Measurements from ENCODE around the gene OSBPL1A. TPM values are rescaled to one million over a fixed set of nuclear protein-coding genes. Genes with fewer than 3 reads are reported as not detected.

Gene OSBPL1A
- polyA plus RNA-seq, 2 of the 4 experiments (the other 2 are of a cell fraction): 10.5 to 22.1 TPM

DNA sequence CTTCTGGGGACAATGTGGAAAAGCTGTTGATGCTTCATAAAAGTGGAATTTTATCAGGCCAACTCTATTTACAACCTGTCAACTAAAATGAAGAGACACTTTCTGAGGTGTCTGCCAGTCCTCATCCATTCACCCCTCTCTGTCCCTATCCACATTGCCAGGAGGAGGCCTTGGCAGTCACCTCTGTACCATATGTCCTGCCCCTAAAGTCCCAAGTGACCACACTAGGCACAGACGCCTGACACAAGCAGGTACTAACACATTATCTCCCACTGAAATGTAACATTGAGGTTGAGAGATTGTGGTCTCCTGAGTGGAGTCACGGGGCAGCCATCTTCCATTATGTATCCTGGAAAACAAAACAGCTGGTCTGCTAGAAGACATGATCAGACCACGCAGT, 71.4 kb downstream of the OSBPL1A start (continued):
- TF ChIP-seq, protein P1, sequence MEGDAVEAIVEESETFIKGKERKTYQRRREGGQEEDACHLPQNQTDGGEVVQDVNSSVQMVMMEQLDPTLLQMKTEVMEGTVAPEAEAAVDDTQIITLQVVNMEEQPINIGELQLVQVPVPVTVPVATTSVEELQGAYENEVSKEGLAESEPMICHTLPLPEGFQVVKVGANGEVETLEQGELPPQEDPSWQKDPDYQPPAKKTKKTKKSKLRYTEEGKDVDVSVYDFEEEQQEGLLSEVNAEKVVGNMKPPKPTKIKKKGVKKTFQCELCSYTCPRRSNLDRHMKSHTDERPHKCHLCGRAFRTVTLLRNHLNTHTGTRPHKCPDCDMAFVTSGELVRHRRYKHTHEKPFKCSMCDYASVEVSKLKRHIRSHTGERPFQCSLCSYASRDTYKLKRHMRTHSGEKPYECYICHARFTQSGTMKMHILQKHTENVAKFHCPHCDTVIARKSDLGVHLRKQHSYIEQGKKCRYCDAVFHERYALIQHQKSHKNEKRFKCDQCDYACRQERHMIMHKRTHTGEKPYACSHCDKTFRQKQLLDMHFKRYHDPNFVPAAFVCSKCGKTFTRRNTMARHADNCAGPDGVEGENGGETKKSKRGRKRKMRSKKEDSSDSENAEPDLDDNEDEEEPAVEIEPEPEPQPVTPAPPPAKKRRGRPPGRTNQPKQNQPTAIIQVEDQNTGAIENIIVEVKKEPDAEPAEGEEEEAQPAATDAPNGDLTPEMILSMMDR (IDR thresholded peaks at IDR 0.05): no peak
- no peak for TF ChIP-seq CEBPB (IDR thresholded peaks at IDR 0.05)
- TF ChIP-seq, protein P2, sequence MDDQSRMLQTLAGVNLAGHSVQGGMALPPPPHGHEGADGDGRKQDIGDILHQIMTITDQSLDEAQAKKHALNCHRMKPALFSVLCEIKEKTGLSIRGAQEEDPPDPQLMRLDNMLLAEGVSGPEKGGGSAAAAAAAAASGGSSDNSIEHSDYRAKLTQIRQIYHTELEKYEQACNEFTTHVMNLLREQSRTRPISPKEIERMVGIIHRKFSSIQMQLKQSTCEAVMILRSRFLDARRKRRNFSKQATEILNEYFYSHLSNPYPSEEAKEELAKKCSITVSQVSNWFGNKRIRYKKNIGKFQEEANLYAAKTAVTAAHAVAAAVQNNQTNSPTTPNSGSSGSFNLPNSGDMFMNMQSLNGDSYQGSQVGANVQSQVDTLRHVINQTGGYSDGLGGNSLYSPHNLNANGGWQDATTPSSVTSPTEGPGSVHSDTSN (IDR thresholded peaks at IDR 0.05): no peak

DNA sequence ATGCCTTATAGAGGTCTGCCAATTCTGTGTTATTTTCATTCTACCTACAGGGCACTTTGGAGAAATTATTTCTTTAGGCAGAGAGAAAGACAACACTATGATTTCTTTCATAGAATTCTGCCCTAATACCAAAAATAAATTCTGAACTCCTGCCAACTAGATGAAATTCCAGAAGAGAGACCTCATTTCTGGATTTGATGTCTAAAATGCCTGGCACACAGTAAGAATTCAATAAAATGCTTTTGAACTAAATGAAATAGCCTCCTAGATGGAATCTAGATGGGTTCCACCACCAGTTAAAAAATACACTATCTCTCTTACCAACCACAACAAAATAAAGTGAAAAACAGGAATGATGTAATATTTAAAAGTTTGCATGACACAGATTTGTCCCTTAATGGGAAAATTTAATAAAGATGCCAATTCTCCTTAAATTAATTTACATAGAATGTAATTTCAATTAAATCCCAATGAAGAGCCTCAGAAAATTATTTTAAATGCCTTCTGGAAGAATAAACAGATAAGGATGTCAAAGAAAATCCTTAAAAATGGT, 75.0 kb downstream of the OSBPL1A start:
- ChIA-PET CTCF (interaction anchor here (1.4 kb wide), 1 partner anchor 165 kb away, joined by 3 read pairs; no protein-coding TSS in a partner anchor), POLR2A (no interaction called here)
- no peak for DNase-seq (ENCODE audit: low read depth in 1 of 2, low spot score in 1 of 2)
- Histone ChIP-seq H3K4me2 (no peak overlapping the region), H3K27ac (no peak overlapping the region), H3K4me1 (no peaks in the 10 kb centered on the region), H3K4me3 (no peak overlapping the region), H3K9me3 (no peaks in the 10 kb centered on the region)
- no peak for TF ChIP-seq EHMT2 (IDR thresholded peaks at IDR 0.05; ENCODE audit: low read depth)
- TF ChIP-seq ZNF302 (CRISPR knock-in tag; IDR thresholded peaks at IDR 0.05): no peak
- no peak for TF ChIP-seq HOXB13 (CRISPR knock-in tag; IDR thresholded peaks at IDR 0.05; ENCODE audit: low read depth)
- TF ChIP-seq, protein P3, sequence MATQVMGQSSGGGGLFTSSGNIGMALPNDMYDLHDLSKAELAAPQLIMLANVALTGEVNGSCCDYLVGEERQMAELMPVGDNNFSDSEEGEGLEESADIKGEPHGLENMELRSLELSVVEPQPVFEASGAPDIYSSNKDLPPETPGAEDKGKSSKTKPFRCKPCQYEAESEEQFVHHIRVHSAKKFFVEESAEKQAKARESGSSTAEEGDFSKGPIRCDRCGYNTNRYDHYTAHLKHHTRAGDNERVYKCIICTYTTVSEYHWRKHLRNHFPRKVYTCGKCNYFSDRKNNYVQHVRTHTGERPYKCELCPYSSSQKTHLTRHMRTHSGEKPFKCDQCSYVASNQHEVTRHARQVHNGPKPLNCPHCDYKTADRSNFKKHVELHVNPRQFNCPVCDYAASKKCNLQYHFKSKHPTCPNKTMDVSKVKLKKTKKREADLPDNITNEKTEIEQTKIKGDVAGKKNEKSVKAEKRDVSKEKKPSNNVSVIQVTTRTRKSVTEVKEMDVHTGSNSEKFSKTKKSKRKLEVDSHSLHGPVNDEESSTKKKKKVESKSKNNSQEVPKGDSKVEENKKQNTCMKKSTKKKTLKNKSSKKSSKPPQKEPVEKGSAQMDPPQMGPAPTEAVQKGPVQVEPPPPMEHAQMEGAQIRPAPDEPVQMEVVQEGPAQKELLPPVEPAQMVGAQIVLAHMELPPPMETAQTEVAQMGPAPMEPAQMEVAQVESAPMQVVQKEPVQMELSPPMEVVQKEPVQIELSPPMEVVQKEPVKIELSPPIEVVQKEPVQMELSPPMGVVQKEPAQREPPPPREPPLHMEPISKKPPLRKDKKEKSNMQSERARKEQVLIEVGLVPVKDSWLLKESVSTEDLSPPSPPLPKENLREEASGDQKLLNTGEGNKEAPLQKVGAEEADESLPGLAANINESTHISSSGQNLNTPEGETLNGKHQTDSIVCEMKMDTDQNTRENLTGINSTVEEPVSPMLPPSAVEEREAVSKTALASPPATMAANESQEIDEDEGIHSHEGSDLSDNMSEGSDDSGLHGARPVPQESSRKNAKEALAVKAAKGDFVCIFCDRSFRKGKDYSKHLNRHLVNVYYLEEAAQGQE (IDR thresholded peaks at IDR 0.05): no peak
- TF ChIP-seq, protein P4, sequence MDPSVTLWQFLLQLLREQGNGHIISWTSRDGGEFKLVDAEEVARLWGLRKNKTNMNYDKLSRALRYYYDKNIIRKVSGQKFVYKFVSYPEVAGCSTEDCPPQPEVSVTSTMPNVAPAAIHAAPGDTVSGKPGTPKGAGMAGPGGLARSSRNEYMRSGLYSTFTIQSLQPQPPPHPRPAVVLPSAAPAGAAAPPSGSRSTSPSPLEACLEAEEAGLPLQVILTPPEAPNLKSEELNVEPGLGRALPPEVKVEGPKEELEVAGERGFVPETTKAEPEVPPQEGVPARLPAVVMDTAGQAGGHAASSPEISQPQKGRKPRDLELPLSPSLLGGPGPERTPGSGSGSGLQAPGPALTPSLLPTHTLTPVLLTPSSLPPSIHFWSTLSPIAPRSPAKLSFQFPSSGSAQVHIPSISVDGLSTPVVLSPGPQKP (IDR thresholded peaks at IDR 0.05; ENCODE audit: low read depth, low read length): no peak
- TF ChIP-seq, protein P5, sequence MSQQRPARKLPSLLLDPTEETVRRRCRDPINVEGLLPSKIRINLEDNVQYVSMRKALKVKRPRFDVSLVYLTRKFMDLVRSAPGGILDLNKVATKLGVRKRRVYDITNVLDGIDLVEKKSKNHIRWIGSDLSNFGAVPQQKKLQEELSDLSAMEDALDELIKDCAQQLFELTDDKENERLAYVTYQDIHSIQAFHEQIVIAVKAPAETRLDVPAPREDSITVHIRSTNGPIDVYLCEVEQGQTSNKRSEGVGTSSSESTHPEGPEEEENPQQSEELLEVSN (IDR thresholded peaks at IDR 0.05; ENCODE audit: borderline replicate concordance, low read depth): no peak
- TF ChIP-seq ESRRA (IDR thresholded peaks at IDR 0.05; ENCODE audit: borderline replicate concordance, low read length): no peak
- TF ChIP-seq FOSL2 (IDR thresholded peaks at IDR 0.05): no peak
- TF ChIP-seq FOSL2 (CRISPR knock-in tag; IDR thresholded peaks at IDR 0.05): no peak
- TF ChIP-seq, protein P6, sequence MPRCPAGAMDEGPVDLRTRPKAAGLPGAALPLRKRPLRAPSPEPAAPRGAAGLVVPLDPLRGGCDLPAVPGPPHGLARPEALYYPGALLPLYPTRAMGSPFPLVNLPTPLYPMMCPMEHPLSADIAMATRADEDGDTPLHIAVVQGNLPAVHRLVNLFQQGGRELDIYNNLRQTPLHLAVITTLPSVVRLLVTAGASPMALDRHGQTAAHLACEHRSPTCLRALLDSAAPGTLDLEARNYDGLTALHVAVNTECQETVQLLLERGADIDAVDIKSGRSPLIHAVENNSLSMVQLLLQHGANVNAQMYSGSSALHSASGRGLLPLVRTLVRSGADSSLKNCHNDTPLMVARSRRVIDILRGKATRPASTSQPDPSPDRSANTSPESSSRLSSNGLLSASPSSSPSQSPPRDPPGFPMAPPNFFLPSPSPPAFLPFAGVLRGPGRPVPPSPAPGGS (IDR thresholded peaks at IDR 0.05): no peak
- TF ChIP-seq CBX2 (IDR thresholded peaks at IDR 0.05; ENCODE audit: borderline replicate concordance, low read depth): no peak
- no peak for TF ChIP-seq BHLHE40 (IDR thresholded peaks at IDR 0.05; ENCODE audit: low read depth, low read length)
- TF ChIP-seq RCOR1 (IDR thresholded peaks at IDR 0.05; ENCODE audit: low read depth, low read length): no peak
- TF ChIP-seq, protein P7, sequence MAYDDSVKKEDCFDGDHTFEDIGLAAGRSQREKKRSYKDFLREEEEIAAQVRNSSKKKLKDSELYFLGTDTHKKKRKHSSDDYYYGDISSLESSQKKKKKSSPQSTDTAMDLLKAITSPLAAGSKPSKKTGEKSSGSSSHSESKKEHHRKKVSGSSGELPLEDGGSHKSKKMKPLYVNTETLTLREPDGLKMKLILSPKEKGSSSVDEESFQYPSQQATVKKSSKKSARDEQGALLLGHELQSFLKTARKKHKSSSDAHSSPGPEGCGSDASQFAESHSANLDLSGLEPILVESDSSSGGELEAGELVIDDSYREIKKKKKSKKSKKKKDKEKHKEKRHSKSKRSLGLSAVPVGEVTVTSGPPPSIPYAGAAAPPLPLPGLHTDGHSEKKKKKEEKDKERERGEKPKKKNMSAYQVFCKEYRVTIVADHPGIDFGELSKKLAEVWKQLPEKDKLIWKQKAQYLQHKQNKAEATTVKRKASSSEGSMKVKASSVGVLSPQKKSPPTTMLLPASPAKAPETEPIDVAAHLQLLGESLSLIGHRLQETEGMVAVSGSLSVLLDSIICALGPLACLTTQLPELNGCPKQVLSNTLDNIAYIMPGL (CRISPR knock-in tag; IDR thresholded peaks at IDR 0.05; ENCODE audit: borderline replicate concordance): no peak
- no peak for TF ChIP-seq ZFP36 (IDR thresholded peaks at IDR 0.05; ENCODE audit: borderline replicate concordance, partially characterized antibody)
- no peak for TF ChIP-seq SREBF2 (IDR thresholded peaks at IDR 0.05)
- TF ChIP-seq MAFK (IDR thresholded peaks at IDR 0.05; ENCODE audit: partially characterized antibody): no peak
- TF ChIP-seq HEYL (CRISPR knock-in tag; IDR thresholded peaks at IDR 0.05): no peak
- TF ChIP-seq, protein P8, sequence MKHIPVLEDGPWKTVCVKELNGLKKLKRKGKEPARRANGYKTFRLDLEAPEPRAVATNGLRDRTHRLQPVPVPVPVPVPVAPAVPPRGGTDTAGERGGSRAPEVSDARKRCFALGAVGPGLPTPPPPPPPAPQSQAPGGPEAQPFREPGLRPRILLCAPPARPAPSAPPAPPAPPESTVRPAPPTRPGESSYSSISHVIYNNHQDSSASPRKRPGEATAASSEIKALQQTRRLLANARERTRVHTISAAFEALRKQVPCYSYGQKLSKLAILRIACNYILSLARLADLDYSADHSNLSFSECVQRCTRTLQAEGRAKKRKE (CRISPR knock-in tag; IDR thresholded peaks at IDR 0.05; ENCODE audit: low read depth): no peak
- no peak for TF ChIP-seq KDM5A (IDR thresholded peaks at IDR 0.05)
- ATAC-seq: no peak
- FAIRE-seq: no peak
